OCI-M2 (cell line): ENCODE measurements around the gene OR10D3.
"Not testable (repeated sequence)": the region's sequence is repeated elsewhere in the genome, so short reads cannot be mapped to it uniquely, and the experiment has no call there.

Experiments
- DNase-seq: peaks from one replicate; lab custom pipeline; 2025; ENCODE audit not compliant: unreplicated experiment; lab: John Stamatoyannopoulos, UW

The OR10D3 gene

GRCh38 chr11:124194293-124195188, 11.4 kb downstream of the OR10D3 start:
- no peak for DNase-seq

- no peak for DNase-seq
Measured at GRCh38 chr11:124195189-124195734, 12.1 kb downstream of the OR10D3 start.

GRCh38 chr11:124197999-124198398, 14.9 kb downstream of the OR10D3 start:
- no peak for DNase-seq

GRCh38 chr11:124198897-124199296, 15.8 kb downstream of the OR10D3 start:
- DNase-seq, result no peak

- no peak for DNase-seq
Measured at GRCh38 chr11:124199702-124200101, 16.6 kb downstream of the OR10D3 start.

- DNase-seq, result no peak
Measured at GRCh38 chr11:124200671-124201070, 17.5 kb downstream of the OR10D3 start.

GRCh38 chr11:124202951-124203350, 19.8 kb downstream of the OR10D3 start:
- no peak for DNase-seq

- no peak for DNase-seq
Measured at GRCh38 chr11:124204008-124204407, 20.9 kb downstream of the OR10D3 start.

- DNase-seq, result no peak
Measured at GRCh38 chr11:124207102-124207792, 24.1 kb downstream of the OR10D3 start.

GRCh38 chr11:124209824-124210357, 26.7 kb downstream of the OR10D3 start:
- DNase-seq, result no peak

GRCh38 chr11:124210421-124210820, 27.3 kb downstream of the OR10D3 start:
- no peak for DNase-seq

GRCh38 chr11:124211321-124211720, 28.2 kb downstream of the OR10D3 start:
- no peak for DNase-seq

- no peak for DNase-seq
Measured at GRCh38 chr11:124214027-124214426, 30.9 kb downstream of the OR10D3 start.

GRCh38 chr11:124219126-124219525, 36.0 kb downstream of the OR10D3 start:
- DNase-seq, result no peak

GRCh38 chr11:124222407-124222806, 39.3 kb downstream of the OR10D3 start:
- DNase-seq, result no peak

- not testable (repeated sequence) for DNase-seq
Measured at GRCh38 chr11:124224618-124225423, 41.7 kb downstream of the OR10D3 start.

GRCh38 chr11:124225471-124225870, 42.3 kb downstream of the OR10D3 start:
- no peak for DNase-seq

- no peak for DNase-seq
Measured at GRCh38 chr11:124233376-124233775, 50.2 kb downstream of the OR10D3 start.
